Measurements from ENCODE around the gene RAB7A.

DNA sequence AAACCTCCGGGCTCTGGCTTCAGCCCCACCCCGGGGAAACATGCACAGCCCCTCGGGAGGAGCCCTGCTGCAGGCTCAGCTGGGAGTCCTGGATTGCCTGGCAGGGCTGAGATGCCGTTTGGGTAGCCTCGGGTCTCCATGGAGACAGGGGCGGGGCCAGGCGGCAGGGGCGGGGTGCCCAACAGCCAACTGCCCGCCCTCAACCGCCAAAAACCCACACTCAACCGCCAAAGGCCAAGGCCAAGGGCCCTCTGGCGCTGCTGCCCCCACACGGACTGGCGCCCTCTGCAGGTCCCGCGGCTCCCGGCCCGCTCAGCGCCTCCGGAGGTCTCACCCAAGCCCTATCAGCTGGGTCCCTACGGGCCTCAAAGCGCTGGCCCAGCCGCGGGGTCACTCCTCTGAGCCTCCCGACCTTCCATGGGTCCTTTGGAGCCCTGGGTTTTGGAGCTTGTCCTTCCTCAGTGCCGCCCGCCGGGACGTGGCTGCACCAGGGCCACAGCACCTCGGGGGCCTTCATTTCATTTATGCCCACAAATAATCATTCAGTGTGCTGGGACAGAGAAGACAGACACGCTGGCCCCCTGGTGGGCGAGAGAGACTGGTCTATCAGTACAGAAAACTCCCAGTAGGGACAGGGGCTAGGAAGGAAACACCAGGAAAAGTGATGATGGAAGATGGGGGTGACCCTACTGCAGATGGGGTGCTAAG is 119.9 kb downstream of the RAB7A start:
- TF ChIP-seq, protein P1, sequence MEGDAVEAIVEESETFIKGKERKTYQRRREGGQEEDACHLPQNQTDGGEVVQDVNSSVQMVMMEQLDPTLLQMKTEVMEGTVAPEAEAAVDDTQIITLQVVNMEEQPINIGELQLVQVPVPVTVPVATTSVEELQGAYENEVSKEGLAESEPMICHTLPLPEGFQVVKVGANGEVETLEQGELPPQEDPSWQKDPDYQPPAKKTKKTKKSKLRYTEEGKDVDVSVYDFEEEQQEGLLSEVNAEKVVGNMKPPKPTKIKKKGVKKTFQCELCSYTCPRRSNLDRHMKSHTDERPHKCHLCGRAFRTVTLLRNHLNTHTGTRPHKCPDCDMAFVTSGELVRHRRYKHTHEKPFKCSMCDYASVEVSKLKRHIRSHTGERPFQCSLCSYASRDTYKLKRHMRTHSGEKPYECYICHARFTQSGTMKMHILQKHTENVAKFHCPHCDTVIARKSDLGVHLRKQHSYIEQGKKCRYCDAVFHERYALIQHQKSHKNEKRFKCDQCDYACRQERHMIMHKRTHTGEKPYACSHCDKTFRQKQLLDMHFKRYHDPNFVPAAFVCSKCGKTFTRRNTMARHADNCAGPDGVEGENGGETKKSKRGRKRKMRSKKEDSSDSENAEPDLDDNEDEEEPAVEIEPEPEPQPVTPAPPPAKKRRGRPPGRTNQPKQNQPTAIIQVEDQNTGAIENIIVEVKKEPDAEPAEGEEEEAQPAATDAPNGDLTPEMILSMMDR (IDR thresholded peaks at IDR 0.05; ENCODE audit: poor library complexity), result peak; percentile 57
- no peak for TF ChIP-seq EZH2phosphoT487 (IDR thresholded peaks at IDR 0.05; ENCODE audit: low read depth, severe bottlenecking, unreplicated experiment)
